ENCODE data around the gene TAOK1.
A peak's percentile ranks its signal among the peaks of the same experiment; 100 is the strongest.

Gene TAOK1

DNA sequence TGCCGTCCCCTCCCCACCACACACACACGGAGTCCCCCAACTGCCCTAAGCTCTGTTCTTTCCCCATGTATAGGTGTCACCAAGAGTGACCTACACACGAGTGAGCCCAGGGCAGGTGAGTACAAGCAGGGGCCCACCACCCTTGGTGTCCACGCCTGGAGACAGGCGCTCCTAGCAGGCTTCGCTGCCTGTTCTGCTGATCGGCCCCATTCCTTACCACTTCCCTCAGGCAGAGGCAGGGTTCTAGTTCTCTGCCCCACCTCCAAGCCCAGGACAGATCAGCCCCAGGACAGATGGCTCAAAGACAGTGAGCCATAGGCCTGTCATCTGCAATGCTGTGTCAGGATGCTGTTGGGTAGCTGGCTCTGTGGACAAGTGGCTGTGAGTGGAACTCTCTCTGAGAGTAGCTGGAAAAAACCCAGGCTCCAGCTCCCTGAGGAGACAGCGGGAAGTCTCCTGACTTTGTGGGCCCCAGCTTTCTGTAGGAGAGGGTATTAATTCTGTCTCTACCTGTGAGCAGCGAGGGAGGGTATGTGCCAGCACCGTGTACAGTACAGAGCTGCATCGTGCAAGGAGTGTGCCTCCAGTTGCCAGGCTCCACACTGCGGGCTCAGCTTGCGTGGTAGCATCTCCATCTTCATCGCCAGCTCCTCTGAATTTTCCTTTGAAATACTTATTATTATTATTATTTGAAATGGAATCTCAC, 179.2 kb downstream of the TAOK1 start:
- Histone ChIP-seq H3K9me3 (ENCODE audit: severe bottlenecking) (no peaks in the 10 kb centered on the region), H3K27ac (peak overlapping the region; percentile 93), H3K36me3 (peaks cover 23% of the 10 kb centered on the region), H3K27me3 (ENCODE audit: insufficient read depth, low read depth, severe bottlenecking) (no peaks in the 10 kb centered on the region), H3K4me3 (ENCODE audit: low read depth, low read length) (peak overlapping the region; percentile 90)
- TF ChIP-seq, protein P1, sequence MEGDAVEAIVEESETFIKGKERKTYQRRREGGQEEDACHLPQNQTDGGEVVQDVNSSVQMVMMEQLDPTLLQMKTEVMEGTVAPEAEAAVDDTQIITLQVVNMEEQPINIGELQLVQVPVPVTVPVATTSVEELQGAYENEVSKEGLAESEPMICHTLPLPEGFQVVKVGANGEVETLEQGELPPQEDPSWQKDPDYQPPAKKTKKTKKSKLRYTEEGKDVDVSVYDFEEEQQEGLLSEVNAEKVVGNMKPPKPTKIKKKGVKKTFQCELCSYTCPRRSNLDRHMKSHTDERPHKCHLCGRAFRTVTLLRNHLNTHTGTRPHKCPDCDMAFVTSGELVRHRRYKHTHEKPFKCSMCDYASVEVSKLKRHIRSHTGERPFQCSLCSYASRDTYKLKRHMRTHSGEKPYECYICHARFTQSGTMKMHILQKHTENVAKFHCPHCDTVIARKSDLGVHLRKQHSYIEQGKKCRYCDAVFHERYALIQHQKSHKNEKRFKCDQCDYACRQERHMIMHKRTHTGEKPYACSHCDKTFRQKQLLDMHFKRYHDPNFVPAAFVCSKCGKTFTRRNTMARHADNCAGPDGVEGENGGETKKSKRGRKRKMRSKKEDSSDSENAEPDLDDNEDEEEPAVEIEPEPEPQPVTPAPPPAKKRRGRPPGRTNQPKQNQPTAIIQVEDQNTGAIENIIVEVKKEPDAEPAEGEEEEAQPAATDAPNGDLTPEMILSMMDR (IDR thresholded peaks at IDR 0.05; ENCODE audit: low read depth, low read length) = no peak
- DNase-seq = peak; percentile 74

DNA sequence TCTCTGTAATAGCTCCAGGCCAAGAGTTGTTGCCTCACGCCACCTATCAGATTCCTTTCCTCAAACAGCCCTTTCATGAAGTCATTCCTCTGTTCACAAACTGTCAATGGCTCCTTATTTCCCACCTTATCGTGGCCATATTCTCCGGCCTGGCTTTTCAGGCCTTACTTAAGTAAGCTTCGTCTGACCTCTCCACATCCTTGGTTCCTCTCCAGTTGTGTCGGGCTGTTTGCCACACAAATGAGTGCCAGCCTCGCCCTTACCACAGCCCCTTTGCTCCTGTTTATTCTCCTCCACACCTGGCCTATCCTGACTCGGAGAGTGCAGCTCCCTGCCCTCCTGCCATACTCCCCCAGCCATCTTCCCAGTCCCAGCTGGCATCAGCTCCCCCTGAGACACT, 180.4 kb downstream of the TAOK1 start:
- H3K9me3 ChIP-seq (ENCODE audit: severe bottlenecking) = no peaks in the 10 kb centered on the region
- peaks cover 34% of the 10 kb centered on the region for H3K36me3 ChIP-seq
- TF ChIP-seq, protein P1 (IDR thresholded peaks at IDR 0.05; ENCODE audit: low read depth, low read length) = no peak
- H3K4me3 ChIP-seq (ENCODE audit: low read depth, low read length) = no peak overlapping the region
- no peaks in the 10 kb centered on the region for H3K27me3 ChIP-seq (ENCODE audit: insufficient read depth, low read depth, severe bottlenecking)
- H3K27ac ChIP-seq = no peak overlapping the region
- no peak for DNase-seq

DNA sequence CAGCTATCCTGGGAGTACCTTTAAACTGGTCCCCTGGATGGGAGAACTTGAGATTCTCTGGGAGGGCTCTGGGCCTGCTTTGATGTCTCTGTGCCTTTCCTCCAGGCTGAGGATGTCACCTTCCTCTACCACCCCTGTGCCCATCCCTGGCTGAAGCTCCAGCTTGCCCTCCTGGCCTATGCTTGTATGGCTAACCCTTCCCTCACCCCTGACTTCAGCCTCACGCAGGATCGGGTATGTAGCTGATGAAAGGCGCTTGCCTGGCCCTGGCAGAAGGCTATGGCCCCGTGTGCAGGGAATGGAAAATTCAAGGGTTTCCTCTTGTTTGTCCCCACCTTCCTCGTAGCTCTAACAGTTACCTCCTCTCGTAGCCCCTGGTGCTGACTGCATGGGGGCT, 181.3 kb downstream of the TAOK1 start:
- DNase-seq = no peak
- no peak overlapping the region for H3K4me3 ChIP-seq (ENCODE audit: low read depth, low read length)
- H3K36me3 ChIP-seq = peaks cover 43% of the 10 kb centered on the region
- H3K27me3 ChIP-seq (ENCODE audit: insufficient read depth, low read depth, severe bottlenecking) = no peaks in the 10 kb centered on the region
- no peak overlapping the region for H3K27ac ChIP-seq
- TF ChIP-seq, protein P1 (IDR thresholded peaks at IDR 0.05; ENCODE audit: low read depth, low read length) = no peak
- no peaks in the 10 kb centered on the region for H3K9me3 ChIP-seq (ENCODE audit: severe bottlenecking)

DNA sequence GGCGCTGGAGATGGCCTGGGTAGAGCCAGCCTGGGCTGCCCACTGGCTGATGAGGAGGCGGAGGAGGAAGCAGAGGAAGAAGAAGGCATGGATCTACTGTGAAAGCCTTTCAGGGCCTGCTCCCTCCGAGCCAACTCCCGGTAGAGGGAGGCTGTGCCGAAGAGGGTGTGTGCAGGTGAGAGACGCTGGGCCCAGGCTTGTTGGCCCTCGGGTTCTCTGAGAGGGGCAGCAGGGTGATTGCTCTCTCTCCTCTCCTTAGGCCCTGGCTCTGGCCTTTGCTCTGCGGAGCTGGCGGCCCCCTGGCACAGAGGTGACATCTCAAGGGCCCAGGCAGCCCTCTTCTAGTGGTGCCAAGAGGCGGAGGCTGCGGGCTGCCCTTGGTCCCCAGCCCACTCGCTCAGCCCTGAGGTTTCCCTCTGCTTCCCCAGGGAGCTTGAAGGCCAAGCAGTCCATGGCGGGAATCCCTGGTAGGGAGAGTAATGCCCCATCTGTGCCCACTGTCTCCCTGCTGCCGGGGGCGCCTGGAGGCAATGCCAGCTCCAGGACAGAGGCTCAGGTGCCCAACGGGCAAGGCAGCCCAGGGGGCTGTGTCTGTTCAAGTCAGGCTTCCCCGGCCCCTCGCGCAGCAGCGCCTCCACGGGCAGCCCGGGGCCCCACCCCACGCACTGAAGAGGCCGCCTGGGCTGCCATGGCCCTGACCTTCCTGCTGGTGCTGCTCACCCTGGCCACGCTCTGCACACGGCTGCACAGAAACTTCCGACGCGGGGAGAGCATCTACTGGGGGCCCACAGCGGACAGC, 181.9 kb downstream of the TAOK1 start:
- H3K27ac ChIP-seq = peak overlapping the region; percentile 25
- TF ChIP-seq, protein P1 (IDR thresholded peaks at IDR 0.05; ENCODE audit: low read depth, low read length) = 0 out of 2 replicates have a peak, but pooled peaks have one; percentile 22

DNA sequence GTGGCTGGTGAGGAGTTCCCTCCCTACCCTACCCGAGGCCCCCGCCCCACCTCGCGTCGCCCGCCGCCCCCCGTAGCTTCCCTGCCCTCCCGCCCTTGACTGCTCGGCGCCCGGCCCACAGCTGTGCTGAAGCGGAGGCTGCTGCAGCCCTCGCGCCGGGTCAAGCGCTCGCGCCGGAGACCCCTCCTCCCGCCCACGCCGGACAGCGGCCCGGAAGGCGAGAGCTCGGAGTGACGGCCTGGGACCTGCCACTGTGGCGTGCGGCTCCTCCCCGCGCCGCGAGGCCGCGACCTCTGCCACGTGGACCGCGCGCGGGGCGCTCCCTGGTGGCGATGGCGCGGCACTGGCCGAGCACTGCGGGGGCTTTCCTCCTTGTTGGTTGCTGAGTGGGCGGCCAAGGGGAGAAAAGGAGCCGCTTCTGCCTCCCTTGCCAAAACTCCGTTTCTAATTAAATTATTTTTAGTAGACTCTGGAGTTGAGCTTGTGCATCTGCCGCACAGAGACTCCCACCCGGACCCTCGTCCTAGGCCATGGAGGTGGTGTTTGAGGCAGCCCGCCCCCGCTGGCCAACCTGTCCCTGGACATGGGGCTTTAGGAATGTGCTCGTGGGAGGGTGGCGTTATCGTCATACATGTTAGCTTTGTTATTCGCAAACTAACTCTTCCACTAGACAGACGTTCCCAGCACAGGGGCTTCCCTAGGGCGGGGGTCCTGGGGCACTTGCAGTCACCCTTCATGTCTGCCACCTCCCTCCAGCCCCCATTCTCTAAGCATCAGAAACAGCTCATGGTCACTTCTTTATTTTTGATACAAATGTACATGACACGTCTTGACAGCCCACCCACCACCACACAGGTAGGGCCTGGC, 182.8 kb downstream of the TAOK1 start:
- no peaks in the 10 kb centered on the region for H3K9me3 ChIP-seq (ENCODE audit: severe bottlenecking)
- H3K27ac ChIP-seq = peak overlapping the region; percentile 25
- peaks cover 55% of the 10 kb centered on the region for H3K36me3 ChIP-seq
- TF ChIP-seq, protein P1 (IDR thresholded peaks at IDR 0.05; ENCODE audit: low read depth, low read length) = peak; percentile 90
- H3K4me3 ChIP-seq (ENCODE audit: low read depth, low read length) = peak overlapping the region; percentile 15
- H3K27me3 ChIP-seq (ENCODE audit: insufficient read depth, low read depth, severe bottlenecking) = no peaks in the 10 kb centered on the region
- peak; percentile 74 for DNase-seq

More for the DNA sequence above, 181.9 kb downstream of the TAOK1 start:
- H3K4me3 ChIP-seq (ENCODE audit: low read depth, low read length) = peak overlapping the region; percentile 15
- peaks cover 46% of the 10 kb centered on the region for H3K36me3 ChIP-seq
- no peaks in the 10 kb centered on the region for H3K27me3 ChIP-seq (ENCODE audit: insufficient read depth, low read depth, severe bottlenecking)
- no peaks in the 10 kb centered on the region for H3K9me3 ChIP-seq (ENCODE audit: severe bottlenecking)
- DNase-seq = peak; percentile 27

All from WERI-Rb-1 (cell line).